Activated gamma-delta T cell (primary cell): ENCODE measurements around the gene CBFA2T2.
"Not testable (repeated sequence)": the region's sequence is repeated elsewhere in the genome, so short reads cannot be mapped to it uniquely, and the experiment has no call there.

ENCODE experiments used
- DNase-seq: peaks from one replicate; lab custom pipeline; 2025; lab: John Stamatoyannopoulos, UW

The CBFA2T2 gene

DNA sequence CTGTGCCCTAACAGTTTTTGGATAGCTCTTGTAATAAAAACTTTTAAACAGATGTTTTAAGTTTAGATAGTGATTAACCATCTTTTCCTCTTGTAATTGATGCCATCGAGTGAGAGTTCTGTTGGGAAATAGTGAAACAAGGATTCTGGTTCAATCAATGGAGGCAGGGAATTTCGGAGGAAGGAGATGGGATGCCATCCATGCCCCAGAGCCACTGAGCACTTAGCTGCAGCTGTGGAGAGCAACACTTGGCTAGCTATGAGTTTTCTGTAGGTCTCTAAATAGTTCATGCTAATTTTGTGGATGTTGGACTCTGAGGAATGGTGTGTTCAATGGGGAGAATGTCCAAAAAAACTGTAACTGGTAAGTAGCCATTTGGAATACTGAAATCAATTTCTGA lies 16.7 kb downstream of the CBFA2T2 start:
- no peak for DNase-seq

DNA sequence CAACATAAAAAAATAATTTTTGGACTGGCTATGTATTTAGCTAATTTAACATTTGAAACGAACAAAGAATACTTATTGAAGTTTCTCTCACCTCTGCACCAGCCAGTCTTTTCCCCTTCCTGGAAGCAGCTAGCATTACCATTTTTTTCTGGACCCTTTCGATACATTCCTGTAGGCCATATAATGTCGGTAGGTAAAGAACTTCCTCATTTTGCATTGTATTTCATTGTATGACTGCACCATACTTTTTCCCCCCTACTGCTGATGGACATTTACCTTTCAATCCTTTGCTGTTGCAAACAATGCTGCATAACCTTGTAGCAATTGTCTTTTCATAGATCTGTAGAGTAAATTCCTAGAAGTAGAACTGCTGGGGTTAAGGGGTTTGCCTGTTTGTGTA lies 17.6 kb downstream of the CBFA2T2 start:
- no peak for DNase-seq

DNA sequence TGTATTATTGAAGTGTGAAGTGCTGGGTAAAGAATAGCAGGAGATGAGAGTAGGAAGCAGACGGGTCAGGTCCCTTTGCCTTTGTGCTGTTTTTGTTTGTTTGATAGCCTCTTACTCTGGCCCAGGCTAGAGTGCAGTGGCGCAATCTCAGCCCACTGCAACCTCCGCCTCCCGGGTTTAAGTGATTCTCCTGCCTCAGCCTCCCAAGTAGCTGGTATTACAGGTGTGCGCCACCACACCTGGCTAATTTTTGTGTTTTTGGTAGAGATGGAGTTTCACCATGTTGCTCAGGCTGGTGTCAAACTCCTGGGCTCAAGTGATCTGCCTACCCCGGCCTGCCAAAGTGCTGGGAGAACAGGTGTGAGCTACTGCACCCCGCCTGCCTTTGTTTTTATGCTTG lies 18.1 kb downstream of the CBFA2T2 start:
- DNase-seq = not testable (repeated sequence)

DNA sequence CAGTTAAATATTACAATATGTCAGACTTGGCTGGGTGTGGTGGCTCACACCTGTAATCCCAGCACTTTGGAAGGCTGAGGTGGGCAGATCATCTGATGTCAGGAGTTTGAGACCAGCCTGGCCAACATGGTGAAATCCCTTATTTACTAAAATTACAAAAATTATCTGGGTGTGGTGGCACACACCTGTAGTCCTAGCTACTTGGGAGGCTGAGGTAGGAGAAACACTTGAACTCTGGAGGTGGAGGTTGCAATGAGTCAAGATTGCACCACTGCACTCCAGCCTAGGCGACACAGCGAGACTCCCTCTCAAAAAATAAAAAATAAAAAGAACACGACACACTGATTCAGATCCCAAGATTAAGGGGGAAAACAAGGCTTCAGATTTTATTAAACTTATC lies 19.2 kb downstream of the CBFA2T2 start:
- DNase-seq = not testable (repeated sequence)

DNA sequence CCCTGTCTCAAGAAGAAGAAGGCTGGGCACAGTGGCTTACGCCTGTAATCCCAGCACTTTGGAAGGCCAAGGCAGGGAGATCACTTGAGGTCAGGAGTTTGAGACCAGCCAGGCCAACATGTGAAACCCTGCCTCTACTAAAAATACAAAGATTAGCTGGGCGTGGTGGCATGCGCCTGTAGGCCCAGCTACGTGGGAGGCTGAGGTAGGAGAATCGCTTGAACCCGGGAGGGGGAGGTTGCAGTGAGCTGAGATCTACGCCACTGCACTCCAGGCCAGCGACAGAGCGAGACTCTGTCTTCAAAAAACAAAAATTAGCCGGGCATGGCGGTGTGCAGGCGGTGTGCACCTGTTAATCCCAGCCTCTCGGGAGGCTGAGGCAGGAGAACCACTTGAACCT lies 22.0 kb downstream of the CBFA2T2 start:
- DNase-seq = not testable (repeated sequence)

DNA sequence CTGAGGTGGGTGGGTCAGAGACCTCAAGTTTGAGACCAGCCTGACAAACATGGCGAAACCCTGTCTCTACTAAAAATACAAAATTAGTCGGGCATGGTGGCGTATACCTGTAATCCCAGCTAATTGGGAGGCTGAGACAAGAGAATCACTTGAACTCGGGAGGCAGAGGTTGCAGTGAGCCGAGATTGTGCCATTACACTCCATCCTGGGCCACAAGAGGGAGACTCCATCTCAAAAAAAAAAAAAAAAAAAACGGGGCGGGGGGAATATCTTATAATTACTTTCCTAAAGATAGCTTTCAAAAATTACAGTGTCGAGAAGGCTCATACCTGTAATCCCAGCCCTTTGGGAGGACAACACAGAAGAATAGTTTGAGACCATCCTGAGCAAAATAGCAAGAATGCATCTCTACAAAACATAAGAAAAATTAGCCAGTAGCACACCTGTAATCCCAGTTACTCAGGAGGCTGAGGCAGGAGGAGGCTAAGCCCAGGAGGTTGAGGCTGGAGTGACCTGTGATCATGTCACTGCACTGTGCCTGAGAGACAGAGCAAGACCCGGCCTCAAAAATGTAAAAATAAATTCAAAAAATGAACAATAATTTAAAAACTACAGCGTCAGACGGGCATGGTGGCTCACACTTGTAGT lies 25.8 kb downstream of the CBFA2T2 start:
- no peak for DNase-seq

DNA sequence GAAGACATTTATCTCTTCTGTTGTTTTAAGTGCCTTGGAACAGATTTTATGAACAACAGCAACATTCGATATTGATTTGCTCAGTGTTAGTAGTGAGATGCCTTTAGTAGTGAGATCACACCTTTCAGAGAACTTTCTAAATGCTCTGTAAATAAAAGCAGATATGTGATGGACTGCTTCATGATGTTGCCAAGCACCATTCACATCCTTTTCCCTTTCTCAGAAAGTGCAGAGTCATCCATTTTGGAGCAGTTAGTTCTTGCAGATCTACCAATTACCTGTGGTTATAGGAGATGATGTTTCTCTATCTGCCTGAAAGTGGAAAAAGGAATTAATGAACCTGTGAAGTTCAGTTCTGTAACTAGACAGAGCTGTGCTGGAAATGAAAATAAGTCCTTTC lies 27.0 kb downstream of the CBFA2T2 start:
- DNase-seq = no peak

DNA sequence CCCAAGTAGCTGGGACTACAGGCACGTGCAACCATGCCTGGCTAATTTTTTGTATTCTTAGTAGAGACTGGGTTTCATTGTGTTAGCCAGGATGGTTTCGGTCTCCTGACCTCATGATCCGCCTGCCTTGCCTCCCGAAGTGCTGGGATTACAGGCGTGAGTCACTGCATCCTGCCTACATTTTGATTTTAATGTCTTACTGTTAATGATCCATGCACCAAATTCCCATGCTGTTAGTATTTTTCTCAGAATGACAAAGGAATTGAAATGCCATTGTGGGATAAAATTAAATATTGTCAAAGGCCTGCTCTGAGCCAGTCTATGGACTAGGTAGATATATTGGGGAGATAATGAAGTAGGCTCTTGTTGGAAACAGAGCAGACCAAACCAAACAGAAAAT lies 28.2 kb downstream of the CBFA2T2 start:
- DNase-seq = no peak

DNA sequence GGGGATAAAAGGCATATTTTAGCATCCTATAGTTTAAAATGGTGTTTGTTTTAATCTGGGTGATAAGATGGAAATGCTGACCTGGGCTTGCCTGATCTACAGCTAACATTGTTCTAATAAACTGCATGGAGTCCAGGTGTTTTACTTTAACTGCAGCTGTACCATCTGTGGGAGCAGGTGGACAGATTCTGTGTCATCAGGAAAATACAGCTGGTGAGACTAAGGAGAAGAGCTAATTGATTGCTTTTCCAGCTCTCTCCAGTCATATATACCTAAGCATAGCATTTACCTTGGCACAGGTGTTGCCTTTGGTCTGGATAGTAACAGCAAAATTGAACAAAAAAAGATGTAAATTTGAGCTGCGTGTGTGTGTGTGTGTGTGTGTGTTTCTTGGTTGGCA lies 31.6 kb downstream of the CBFA2T2 start:
- no peak for DNase-seq

DNA sequence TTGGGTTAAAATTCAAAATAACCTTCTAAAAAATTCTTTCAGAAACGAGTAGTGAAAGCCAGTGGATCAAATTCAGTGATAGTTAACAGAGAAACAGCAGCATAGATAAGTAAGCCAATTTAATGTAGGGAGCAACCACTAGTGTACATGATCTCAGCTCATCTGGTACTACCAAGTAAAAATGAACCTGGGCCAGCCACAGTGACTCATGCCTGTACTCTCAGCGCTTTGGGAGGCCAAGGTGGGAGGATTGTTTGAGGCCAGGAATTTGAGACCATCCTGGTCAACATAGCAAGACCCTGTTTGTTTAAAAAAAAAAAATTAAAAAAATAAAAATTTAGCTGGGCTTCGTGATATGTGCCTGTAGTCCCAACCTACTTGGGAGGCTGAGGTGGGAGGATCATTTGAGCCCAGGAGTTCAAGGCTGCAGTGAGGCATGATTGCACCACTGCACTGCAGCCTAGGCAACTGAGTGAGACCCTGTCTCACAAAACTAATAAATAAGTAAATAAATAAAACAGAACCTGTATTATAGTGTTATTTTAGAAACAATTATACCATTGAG lies 32.4 kb downstream of the CBFA2T2 start:
- no peak for DNase-seq

DNA sequence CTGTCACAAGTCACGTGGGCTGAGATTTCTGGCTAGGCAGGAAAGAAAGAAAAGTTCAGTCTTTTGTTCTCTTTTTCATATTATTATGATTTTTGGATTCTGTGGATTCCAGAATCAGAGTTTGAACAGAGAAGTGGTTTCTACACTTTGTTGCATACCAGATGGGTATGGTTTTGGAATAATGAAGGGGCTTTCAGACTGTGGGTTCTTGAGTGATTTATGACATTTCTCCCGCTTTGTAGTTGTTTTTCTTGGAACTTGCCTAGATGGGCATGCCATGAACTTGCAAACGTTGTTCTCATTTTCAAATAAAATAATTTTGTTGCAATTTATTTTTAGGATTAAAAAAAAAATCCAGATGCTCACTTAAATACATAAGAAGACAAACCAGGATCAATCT lies 34.4 kb downstream of the CBFA2T2 start:
- no peak for DNase-seq

DNA sequence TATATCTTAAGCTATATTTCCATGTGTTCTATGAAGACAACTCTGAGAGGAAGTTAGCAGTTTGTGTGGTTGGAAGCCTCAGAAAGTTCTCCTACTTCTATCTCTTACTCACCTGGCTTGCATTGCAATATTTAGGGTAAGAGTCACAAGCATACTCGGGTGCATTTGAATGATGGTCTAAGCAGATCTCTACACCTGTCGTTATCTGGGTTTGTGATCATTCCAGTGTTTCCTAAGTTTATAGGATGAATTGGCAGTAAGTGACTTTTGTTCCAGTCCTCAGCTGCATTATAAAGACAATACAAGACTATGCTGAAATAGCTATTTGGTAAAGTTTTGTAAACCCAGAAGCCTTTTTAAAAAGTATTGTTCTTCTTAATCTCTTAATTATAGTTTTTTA lies 36.9 kb downstream of the CBFA2T2 start:
- no peak for DNase-seq

DNA sequence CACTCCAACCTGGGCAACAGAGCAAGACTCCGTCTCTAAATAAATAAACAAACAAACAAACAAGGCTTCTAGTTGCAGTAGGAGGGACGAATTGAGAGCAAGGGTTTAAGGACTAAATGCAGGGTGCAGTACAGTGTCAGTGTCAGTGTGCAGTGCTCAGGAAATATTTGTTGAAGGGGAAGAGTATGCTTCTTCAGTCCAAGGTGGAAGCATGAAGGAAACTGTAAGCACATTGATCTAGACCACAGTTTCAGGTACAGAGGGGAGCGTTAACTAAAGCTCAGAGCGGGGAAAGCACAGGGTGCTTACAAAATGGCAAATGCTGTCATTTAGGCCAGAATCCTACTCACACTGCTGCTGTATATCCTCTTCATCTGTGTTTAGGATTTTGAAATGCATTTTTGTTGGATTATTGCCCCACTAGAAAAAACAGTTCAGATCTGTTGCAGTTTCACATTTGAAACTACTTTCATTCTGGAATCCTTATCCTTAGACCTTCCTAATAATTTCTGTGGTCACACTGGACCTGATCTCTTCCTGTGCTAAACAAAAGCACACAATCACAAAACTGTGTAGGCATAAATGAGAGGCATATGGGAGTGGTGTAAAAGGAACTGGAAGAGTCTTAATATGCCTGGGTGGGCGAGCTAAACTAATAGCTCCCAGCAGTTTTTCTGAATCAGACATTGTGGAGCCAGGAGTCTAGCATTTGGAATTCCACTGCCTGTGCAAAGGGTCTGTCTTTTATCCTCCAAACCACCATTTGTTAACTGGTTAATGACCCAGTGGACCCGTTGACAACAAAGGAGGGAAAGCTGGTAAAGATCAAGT lies 41.4 kb downstream of the CBFA2T2 start:
- no peak for DNase-seq

DNA sequence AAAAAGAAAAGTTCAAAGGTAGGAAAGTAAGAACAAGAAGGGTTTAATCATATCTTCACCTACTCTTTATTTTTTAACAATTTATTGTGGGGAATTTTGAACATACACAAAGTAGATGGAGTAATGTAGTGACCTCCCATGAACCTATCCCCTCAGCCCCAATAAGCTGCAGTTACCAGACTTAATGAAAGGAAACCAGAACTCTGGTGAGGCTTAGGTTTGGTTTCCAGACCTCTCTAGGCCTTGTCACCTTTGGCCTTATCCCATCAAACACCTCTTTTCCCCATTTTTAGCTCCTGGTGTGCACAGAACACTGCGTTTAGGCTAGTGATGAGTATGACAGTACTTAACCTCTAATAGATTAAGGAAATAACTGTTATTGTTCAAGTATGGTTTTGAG lies 42.0 kb downstream of the CBFA2T2 start:
- no peak for DNase-seq

DNA sequence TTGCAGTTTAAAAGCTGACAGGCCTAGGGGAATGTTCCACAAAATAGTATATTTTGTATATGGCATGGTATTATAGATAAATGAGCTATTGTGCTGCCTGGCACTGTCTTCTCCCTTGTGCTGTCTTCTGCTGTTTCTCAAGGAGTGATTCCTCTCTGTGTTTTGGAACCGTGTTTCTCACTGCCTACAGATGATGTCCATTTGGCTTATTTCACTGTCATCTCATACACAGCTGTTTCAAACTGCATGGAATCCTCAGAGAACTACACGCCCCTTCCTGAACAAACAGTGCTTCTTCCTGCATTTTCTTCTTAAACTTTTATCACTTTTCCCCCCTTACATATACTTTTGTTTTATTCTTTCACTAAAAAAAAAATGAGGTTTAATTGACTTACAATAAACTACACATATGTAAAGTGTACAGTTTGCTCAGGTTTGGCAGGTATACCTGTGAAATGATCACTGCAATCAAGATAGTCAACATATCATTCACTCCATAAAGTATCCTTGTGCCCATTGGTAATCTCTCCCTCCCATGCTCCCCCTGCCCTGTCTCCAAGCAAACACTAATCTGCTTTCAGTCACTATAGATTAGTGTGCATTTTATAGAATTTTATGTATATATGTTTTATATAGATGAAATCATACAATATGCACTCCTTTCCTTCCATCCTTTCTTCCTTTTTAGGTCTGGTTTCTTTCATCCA lies 43.0 kb downstream of the CBFA2T2 start:
- DNase-seq = no peak

DNA sequence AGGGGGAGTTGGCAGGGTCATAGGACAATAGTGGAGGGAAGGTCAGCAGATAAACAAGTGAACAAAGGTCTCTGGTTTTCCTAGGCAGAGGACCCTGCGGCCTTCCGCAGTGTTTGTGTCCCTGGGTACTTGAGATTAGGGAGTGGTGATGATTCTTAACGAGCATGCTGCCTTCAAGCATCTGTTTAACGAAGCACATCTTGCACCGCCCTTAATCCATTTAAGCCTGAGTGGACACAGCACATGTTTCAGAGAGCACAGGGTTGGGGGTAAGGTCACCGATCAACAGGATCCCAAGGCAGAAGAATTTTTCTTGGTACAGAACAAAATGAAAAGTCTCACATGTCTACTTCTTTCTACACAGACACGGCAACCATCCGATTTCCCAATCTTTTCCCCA lies 45.8 kb downstream of the CBFA2T2 start:
- DNase-seq = not testable (repeated sequence)

DNA sequence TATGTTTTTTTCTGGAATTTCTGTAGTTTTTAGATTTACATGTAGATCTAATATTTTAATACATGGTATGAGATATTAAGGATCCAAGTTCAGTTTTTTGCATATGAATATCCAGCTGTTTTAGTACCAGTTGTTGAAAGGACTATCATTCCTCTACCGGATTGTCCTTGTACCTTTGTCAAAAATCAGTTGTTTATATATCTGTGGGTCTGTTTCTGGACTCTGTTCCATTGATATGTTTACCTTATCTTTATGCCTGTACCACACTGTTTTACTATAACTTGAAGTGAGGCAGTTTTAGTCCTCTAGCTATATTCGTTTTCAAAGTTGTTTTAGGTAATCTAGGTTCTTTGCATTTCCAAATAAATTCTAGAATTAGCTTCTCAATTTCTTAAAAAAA lies 47.7 kb downstream of the CBFA2T2 start:
- no peak for DNase-seq

DNA sequence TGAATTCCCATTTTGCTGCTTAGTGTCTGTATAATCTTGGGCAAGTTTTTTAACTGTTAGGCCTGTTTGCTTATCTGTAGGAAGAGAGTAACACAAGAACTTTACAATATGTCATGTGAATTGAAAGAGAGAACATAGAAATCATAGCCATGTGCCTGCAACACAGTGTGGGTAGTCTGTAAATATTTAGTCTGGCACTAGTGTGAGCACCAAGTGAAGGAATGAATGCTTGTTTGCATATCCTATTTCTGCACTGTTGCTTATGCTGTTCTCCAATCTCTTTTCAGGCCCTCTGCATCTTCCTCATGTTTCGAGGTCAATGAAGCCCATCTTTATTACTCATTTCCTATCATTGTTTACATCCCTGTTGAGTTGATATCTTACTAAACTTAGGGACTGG lies 49.2 kb downstream of the CBFA2T2 start:
- DNase-seq = no peak

DNA sequence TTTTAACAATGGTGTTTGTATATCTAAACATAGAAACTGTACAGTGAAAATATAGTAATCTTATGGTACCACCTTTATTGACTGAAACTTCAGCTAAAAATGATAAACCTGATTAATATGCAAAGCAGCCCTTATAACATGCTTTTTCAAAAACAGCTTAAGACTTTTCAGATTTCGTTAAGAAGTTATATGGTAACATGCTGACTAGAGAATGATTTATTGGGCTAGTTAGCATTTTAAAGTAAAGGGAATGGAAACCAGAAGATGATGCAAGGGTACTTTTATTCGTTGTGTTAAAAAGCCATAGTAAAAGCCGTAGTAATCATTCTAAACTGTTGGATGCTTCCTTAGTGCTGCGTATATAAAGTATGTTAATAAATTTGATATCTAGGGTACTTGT lies 50.5 kb downstream of the CBFA2T2 start:
- no peak for DNase-seq

DNA sequence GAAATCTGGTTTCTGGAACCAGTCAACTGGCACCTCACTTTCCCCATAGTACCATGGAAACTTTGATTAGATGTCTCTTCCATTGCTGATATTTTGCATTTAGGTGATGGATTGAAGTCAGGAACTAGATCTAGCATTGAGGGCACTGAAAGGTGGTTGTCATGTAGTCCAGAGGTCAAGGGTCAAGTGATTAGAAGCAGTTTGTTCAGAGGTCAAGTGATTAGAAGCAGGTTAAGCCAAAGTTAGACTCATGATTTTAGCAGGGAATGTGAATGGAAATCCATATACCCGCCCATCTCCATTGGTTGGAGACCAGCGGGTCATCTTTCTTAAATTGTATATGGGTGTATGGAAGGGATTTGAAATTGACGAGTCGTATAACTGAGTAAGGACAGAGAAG lies 51.2 kb downstream of the CBFA2T2 start:
- no peak for DNase-seq

DNA sequence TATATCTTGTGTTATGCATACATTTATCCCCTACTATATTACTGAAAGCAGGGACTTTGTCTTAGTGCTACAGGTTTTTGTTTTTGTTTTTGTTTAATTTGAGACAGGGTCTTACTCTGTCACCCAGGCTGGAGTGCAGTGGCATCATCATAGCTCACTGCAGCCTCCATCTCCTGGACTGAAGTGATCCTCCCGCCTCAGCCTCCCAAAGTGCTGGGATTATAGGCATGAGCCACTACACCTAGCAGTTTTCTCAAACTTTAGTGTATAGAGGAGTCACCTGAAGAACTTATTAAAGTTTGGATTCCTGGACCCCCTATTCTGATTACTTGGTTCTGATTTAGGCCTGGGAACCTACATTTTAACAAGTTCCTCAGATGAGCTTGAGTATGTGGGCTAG lies 51.9 kb downstream of the CBFA2T2 start:
- DNase-seq = no peak

DNA sequence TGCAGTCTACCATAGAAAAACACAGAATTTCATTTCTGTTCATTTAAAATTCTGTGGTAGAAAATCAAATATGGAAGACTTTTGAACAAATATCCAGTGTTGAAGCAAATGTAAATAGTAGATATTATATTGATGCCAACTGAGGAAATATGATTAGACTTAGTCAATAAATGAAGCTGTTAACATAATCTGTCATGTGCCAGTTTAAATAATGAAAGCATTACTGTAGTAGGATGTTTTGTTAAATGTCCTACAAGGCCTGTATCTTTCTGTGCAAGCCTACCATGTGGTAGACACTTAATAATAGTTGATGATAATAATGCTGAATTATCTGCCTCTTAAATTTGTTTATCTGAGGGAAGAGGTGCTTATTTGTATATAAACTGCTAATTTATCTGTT lies 55.9 kb downstream of the CBFA2T2 start:
- no peak for DNase-seq
